ES-I3 (cell line): Measurements from ENCODE around the gene ATXN1.

ENCODE experiments used
- H3K36me3 ChIP-seq: 2 replicates; pipeline ENCODE4 v1.6.1; 2013; ENCODE audit warnings: mild to moderate bottlenecking, low read length, control low read depth, moderate library complexity; ENCODE audit not compliant: insufficient read depth
- H3K4me1 ChIP-seq: 2 replicates; pipeline ENCODE4 v1.6.1; 2013; ENCODE audit warnings: mild to moderate bottlenecking, control low read depth, low read length; ENCODE audit not compliant: insufficient read depth
- H3K9ac ChIP-seq: 2 replicates; pipeline ENCODE4 v1.6.1; 2013; ENCODE audit warnings: low read depth, mild to moderate bottlenecking, low read length, moderate library complexity
- H3K9me3 ChIP-seq: 2 replicates; pipeline ENCODE4 v1.6.1; 2013; ENCODE audit warnings: mild to moderate bottlenecking, low read length, moderate library complexity; ENCODE audit not compliant: control insufficient read depth, insufficient read depth

The ATXN1 gene

DNA sequence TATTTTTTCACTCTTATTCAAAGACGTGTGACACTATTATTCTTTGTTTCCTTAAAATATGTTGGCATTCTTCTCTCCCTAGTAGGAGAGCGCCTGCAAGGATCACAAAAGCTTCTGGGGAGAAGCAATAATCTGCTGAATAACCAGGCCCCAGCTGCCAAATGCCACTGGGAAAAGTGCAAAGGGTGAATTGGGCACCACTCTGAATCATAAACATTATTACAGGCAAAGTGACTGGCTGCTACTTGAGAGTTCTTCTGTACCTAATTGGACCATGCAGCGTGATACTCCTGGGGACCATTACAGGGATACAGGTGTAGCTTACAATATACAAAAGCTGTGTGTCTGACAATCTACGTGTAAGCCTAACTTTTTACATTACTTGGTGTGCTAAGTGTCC is 152.8 kb downstream of the ATXN1 start:
- no peak overlapping the region for H3K9ac ChIP-seq
- H3K9me3 ChIP-seq: no peaks in the 10 kb centered on the region
- no peaks in the 10 kb centered on the region for H3K4me1 ChIP-seq
- no peaks in the 10 kb centered on the region for H3K36me3 ChIP-seq

DNA sequence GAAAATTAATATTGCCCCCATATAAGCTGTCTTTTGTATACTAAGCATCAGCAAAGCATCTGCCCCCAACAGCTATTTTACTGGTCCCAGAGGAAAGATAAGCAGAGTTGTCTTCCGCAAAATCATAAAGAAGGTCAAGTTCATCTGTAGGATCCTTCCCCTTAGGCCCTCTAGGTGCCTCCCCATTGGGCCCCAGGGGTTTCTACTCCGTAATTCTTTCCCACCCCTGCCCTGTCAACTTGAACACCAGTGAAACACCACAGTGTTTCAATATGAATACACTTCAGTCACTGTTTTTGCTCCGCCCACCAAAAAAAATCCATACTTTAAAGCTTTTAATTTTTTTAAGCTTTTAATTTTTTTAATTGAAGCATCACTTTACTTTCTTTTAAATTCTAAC is 159.2 kb downstream of the ATXN1 start:
- H3K9me3 ChIP-seq: no peaks in the 10 kb centered on the region
- H3K4me1 ChIP-seq: no peaks in the 10 kb centered on the region
- no peaks in the 10 kb centered on the region for H3K36me3 ChIP-seq
- H3K9ac ChIP-seq: no peak overlapping the region

DNA sequence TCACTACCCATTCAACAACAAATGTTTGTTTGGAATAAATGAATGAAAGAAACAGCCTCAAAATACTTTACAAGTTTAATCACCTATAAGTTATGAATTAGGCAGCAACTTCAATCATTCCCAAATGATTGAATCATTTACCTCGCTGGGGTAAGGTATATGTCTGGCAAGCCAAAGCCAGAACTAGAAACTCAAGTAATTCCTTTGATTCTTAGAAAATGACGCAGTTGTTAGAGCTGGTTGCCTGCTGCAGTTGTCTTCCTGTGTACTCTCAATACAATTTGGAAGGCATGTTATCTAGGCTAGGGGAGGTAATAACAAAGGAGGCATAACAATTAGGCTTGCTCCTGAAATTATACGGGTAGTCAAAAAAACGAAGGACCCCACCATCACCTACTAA is 160.6 kb downstream of the ATXN1 start:
- Histone ChIP-seq H3K4me1 (no peaks in the 10 kb centered on the region), H3K9me3 (no peaks in the 10 kb centered on the region), H3K9ac (no peak overlapping the region), H3K36me3 (no peaks in the 10 kb centered on the region)

- Histone ChIP-seq H3K9ac (no peak overlapping the region), H3K36me3 (no peaks in the 10 kb centered on the region), H3K4me1 (no peaks in the 10 kb centered on the region), H3K9me3 (no peaks in the 10 kb centered on the region)
Measured at GRCh38 chr6:16600026-16600425, 161.2 kb downstream of the ATXN1 start.

GRCh38 chr6:16596616-16597331 is 164.5 kb downstream of the ATXN1 start:
- no peaks in the 10 kb centered on the region for H3K9me3 ChIP-seq
- no peaks in the 10 kb centered on the region for H3K4me1 ChIP-seq
- no peaks in the 10 kb centered on the region for H3K36me3 ChIP-seq
- H3K9ac ChIP-seq: no peak overlapping the region

DNA sequence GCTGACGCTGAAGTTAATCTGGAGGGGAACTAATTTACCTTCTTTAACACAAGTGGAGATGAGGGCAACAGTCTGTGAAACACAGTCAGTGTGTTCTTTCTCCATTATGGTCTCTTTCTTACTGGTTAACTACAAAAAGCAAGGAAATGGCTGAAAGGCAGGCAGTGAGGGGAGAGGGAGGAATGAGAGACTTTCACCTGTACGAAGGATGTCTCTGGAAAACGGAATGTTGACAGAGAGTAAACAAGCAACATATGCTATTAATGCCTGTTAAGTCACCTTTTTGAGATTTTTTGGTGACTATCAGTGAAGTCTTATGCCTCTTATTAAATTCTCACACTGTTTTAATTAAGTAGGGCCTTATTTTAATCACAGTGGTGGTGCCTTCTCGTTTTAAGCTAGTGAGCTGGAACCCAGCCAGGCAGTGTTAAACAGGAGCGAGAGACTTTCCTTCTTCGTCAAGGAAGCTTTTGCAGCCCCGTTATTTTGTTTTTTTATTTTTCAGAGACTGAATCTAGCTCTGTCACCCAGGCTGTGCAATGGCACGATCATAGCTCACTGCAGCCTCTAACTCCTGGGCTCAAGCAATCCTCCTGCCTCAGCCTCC is 165.6 kb downstream of the ATXN1 start:
- no peaks in the 10 kb centered on the region for H3K4me1 ChIP-seq
- no peaks in the 10 kb centered on the region for H3K9me3 ChIP-seq
- no peaks in the 10 kb centered on the region for H3K36me3 ChIP-seq
- H3K9ac ChIP-seq: no peak overlapping the region

GRCh38 chr6:16594849-16595248 is 166.4 kb downstream of the ATXN1 start:
- Histone ChIP-seq H3K36me3 (no peaks in the 10 kb centered on the region), H3K9ac (no peak overlapping the region), H3K4me1 (no peaks in the 10 kb centered on the region), H3K9me3 (no peaks in the 10 kb centered on the region)

GRCh38 chr6:16592223-16592911 is 168.9 kb downstream of the ATXN1 start:
- Histone ChIP-seq H3K4me1 (no peaks in the 10 kb centered on the region), H3K36me3 (no peaks in the 10 kb centered on the region), H3K9ac (no peak overlapping the region), H3K9me3 (no peaks in the 10 kb centered on the region)

DNA sequence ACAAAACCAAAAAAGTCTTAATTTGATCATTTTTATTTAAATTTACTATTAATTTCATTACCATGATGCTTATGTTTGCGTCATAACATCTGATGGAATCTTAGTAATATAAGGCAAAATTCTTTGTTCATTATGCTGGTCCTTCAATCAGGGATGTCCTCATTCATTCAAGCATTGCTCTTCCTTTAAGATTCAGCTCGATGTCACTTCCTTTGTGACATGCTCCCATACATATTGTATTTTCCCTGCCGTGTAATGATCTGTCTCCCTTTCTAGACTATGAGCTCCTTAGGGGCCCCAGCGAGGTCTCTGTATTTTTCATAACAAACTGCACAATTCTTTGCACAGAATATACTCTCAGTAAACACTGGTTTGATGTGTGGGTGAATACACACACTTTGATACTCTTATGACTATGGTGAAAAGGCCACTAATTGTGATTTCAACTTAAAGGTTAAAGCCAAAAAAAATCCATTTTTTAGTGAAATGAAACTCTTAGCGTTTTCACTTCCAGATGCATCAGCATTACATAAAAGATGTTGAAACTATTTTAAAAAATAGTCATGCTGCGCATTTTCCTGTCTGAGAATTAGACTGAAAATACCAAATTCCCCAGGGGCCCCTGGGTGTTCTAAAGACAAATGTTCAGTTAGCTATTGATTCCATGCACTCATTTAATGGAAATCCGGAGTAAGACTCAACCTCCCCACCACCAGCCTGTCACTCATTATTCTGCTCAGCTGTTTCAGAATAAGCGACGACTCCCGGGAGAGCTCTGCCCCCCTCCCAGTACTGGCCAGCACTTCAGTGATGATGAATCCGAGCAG is 169.7 kb downstream of the ATXN1 start:
- H3K9ac ChIP-seq: no peak overlapping the region
- H3K4me1 ChIP-seq: no peaks in the 10 kb centered on the region
- no peaks in the 10 kb centered on the region for H3K9me3 ChIP-seq
- no peaks in the 10 kb centered on the region for H3K36me3 ChIP-seq

GRCh38 chr6:16585805-16586204 is 175.5 kb downstream of the ATXN1 start:
- H3K36me3 ChIP-seq: no peaks in the 10 kb centered on the region
- H3K4me1 ChIP-seq: no peaks in the 10 kb centered on the region
- H3K9me3 ChIP-seq: no peaks in the 10 kb centered on the region
- H3K9ac ChIP-seq: no peak overlapping the region

GRCh38 chr6:16583144-16583762 is 178.0 kb downstream of the ATXN1 start:
- no peak overlapping the region for H3K9ac ChIP-seq
- no peaks in the 10 kb centered on the region for H3K9me3 ChIP-seq
- H3K36me3 ChIP-seq: no peaks in the 10 kb centered on the region
- H3K4me1 ChIP-seq: no peaks in the 10 kb centered on the region

- Histone ChIP-seq H3K4me1 (no peaks in the 10 kb centered on the region), H3K9ac (no peak overlapping the region), H3K36me3 (no peaks in the 10 kb centered on the region), H3K9me3 (no peaks in the 10 kb centered on the region)
Measured at GRCh38 chr6:16582446-16583143, 178.7 kb downstream of the ATXN1 start.

GRCh38 chr6:16578695-16579285 is 182.5 kb downstream of the ATXN1 start:
- H3K9ac ChIP-seq: no peak overlapping the region
- no peaks in the 10 kb centered on the region for H3K36me3 ChIP-seq
- no peaks in the 10 kb centered on the region for H3K9me3 ChIP-seq
- no peaks in the 10 kb centered on the region for H3K4me1 ChIP-seq
